ENCODE measurements around the gene KRTAP20-1. TPM values are rescaled to one million over a fixed set of nuclear protein-coding genes. Genes with fewer than 3 reads are reported as not detected.

The KRTAP20-1 gene
- total RNA-seq, 1 donor from 2014 or later = not detected

DNA sequence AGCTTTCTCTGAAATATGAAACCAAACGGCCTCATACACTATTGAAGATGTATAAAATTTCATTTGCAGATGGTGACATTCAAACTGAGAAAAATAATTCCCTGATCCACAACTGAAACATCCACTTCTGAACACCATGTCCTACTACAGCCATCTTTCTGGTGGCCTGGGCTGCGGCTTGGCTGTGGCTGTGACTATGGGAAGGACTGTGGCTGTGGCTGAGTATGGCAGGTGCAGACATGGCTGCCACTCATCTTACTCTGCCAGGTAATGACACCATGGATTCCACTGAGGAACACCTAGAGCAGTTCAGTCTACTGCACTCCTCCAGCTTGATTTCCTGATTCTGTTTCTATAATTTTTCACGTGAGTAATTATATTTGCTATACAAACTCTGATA lies 4.3 kb downstream of the KRTAP20-1 start, which contains the start of gene KRTAP20-4:
Gene KRTAP20-4 (plus strand): TSS at position 106 of the 400 bp plus-strand sequence.
- no peak within 1 kb of the TSS for H3K27ac ChIP-seq (replicated peaks)
- H3K36me3 ChIP-seq = no peaks in the 10 kb centered on the region
- H3K4me1 ChIP-seq = no peaks in the 10 kb centered on the region
- peaks cover 10% of the 10 kb centered on the region for H3K9me3 ChIP-seq (replicated peaks)
- no peaks in the 10 kb centered on the region for H3K27me3 ChIP-seq (ENCODE audit: low read depth)
- TF ChIP-seq, protein P1, sequence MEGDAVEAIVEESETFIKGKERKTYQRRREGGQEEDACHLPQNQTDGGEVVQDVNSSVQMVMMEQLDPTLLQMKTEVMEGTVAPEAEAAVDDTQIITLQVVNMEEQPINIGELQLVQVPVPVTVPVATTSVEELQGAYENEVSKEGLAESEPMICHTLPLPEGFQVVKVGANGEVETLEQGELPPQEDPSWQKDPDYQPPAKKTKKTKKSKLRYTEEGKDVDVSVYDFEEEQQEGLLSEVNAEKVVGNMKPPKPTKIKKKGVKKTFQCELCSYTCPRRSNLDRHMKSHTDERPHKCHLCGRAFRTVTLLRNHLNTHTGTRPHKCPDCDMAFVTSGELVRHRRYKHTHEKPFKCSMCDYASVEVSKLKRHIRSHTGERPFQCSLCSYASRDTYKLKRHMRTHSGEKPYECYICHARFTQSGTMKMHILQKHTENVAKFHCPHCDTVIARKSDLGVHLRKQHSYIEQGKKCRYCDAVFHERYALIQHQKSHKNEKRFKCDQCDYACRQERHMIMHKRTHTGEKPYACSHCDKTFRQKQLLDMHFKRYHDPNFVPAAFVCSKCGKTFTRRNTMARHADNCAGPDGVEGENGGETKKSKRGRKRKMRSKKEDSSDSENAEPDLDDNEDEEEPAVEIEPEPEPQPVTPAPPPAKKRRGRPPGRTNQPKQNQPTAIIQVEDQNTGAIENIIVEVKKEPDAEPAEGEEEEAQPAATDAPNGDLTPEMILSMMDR (IDR thresholded peaks at IDR 0.05; ENCODE audit: borderline replicate concordance) = no peak
- no peak within 1 kb of the TSS for H3K4me3 ChIP-seq
- no peak for DNase-seq
- intact Hi-C loops (cut with micrococcal nuclease) = no loop called here

DNA sequence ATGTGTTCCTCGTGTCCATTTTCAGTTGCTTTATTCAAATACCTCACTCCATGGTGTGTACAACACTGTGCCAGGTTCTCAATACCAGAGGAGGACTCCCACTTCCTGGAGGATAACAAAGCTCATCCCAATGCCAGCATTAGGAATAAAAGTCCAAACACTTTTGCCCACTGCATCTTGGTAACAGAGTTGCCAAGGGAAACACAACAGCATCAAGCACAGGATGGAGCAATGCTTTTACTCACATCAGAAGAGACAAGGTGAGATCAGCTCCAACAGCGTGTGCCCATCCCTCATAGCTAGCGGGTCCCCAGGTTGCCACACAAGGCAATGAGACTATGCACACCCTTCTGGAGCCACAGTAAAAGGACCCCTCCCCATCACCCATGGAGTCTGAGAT lies 7.1 kb downstream of the KRTAP20-1 start:
- Histone ChIP-seq H3K4me1 (no peaks in the 10 kb centered on the region), H3K27me3 (ENCODE audit: low read depth) (no peaks in the 10 kb centered on the region), H3K4me3 (no peak overlapping the region), H3K27ac (replicated peaks) (no peak overlapping the region), H3K36me3 (no peaks in the 10 kb centered on the region), H3K9me3 (replicated peaks) (peaks cover 11% of the 10 kb centered on the region)
- TF ChIP-seq, protein P1 (IDR thresholded peaks at IDR 0.05; ENCODE audit: borderline replicate concordance) = no peak
- no peak for DNase-seq
- intact Hi-C loops (cut with micrococcal nuclease) = no loop called here

DNA sequence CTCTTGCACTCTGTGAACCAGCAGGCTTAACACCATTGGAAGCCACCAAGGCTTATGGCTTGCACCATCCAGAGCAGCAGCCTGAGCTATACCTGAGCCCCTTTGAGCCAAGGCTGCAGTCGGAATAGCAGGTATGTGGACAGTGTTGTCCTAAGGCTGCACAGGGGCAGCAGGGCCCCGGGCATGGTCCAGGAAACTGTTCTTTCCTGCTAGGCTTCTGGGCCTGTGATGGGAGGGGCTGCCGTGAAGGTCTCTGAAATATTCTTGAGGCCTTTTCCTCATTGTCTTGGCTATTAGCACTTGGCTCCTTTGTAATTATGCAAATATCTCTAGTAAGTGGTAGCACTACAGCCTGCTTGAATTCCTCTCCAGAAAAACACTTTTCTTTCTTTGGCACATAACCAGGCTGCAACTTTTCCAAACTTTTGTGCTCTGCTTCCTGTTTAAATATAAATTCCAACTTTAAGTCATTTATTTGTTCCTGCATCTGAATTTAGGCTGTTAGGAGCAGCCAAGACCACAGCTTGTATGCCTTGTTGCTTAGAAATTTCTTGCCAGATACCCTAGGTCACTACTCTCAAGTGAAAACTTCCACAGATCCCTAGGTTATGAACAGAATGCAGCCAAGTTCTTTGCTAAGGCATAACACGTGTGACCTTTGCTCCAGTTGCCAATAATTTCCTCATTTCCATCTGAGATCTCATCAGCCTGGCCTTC lies 9.4 kb downstream of the KRTAP20-1 start:
- Histone ChIP-seq H3K36me3 (no peaks in the 10 kb centered on the region), H3K9me3 (replicated peaks) (peaks cover 11% of the 10 kb centered on the region), H3K4me1 (no peaks in the 10 kb centered on the region), H3K27me3 (ENCODE audit: low read depth) (no peaks in the 10 kb centered on the region), H3K27ac (replicated peaks) (no peak overlapping the region), H3K4me3 (no peak overlapping the region)
- intact Hi-C loops (cut with micrococcal nuclease) = no loop called here
- DNase-seq = no peak
- TF ChIP-seq, protein P1 (IDR thresholded peaks at IDR 0.05; ENCODE audit: borderline replicate concordance) = no peak

DNA sequence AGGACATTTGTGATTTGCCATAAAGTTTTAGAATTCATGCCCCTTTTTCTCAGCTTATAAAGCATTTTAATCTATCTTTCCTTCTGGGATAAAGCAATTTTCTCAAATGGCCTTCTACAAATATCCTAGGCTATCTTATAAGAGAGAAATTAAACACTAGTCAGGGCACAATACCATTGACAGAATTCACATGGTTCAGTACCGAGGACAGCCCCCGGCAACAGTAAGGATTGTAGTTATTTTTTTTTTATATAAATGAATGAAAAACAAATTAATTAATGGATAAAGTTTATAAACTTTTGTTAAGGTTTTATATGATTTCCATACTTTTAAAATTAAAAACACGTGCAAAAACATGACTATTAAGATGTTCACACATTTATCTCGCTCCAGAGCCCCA lies 11.9 kb downstream of the KRTAP20-1 start:
- TF ChIP-seq, protein P1 (IDR thresholded peaks at IDR 0.05; ENCODE audit: borderline replicate concordance) = no peak

DNA sequence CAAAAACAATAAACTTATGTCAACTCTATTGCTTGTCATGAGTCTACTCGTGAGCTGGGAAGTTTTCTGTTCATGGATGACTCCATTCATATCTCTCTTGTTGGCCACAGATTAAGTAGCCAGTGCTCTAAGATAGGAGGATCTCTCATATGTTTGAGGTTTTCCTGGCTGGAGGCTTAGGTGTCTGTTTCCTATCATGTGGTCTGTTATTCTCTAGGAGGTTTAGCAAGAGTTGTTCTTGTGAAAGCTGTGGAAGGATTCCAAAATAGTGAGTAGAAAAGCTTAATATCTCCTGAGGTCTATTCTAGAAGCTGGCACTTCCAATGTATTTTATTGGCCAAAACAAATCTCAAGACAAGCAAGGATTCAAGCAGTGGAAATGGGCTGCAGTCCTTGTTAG lies 13.0 kb downstream of the KRTAP20-1 start:
- no peak for DNase-seq
- intact Hi-C loops (cut with micrococcal nuclease) = no loop called here
- H3K36me3 ChIP-seq = no peaks in the 10 kb centered on the region
- H3K27me3 ChIP-seq (ENCODE audit: low read depth) = no peaks in the 10 kb centered on the region
- no peak overlapping the region for H3K27ac ChIP-seq (replicated peaks)
- no peaks in the 10 kb centered on the region for H3K4me1 ChIP-seq
- H3K4me3 ChIP-seq = no peak overlapping the region
- TF ChIP-seq, protein P1 (IDR thresholded peaks at IDR 0.05; ENCODE audit: borderline replicate concordance) = no peak
- peaks cover 9% of the 10 kb centered on the region for H3K9me3 ChIP-seq (replicated peaks)

More for the DNA sequence above, 11.9 kb downstream of the KRTAP20-1 start:
- Histone ChIP-seq H3K4me3 (no peak overlapping the region), H3K27ac (replicated peaks) (no peak overlapping the region), H3K27me3 (ENCODE audit: low read depth) (no peaks in the 10 kb centered on the region), H3K36me3 (no peaks in the 10 kb centered on the region), H3K9me3 (replicated peaks) (peaks cover 11% of the 10 kb centered on the region), H3K4me1 (no peaks in the 10 kb centered on the region)
- no peak for DNase-seq
- intact Hi-C loops (cut with micrococcal nuclease) = no loop called here
